DMS153 treated with DMSO at 0.1 percent for 48 hours (cell line): ENCODE results near the gene PCK2.

Source experiments
- DNase-seq: peaks from one replicate; lab custom pipeline; 2025; ENCODE audit not compliant: unreplicated experiment; lab: John Stamatoyannopoulos, UW

PCK2 gene

GRCh38 chr14:24060984-24061913 is 32.9 kb upstream of the PCK2 start:
- no peak for DNase-seq

- DNase-seq, result no peak
Observed at GRCh38 chr14:24062216-24062980, 31.7 kb upstream of the PCK2 start.

GRCh38 chr14:24063263-24063836 is 30.8 kb upstream of the PCK2 start:
- DNase-seq, result no peak

- no peak for DNase-seq
Observed at GRCh38 chr14:24064091-24064795, 29.9 kb upstream of the PCK2 start.

GRCh38 chr14:24064856-24065255 is 29.3 kb upstream of the PCK2 start:
- DNase-seq, result no peak

GRCh38 chr14:24065408-24065807 is 28.7 kb upstream of the PCK2 start:
- no peak for DNase-seq

GRCh38 chr14:24066496-24067132 is 27.5 kb upstream of the PCK2 start:
- DNase-seq, result no peak

- DNase-seq, result no peak
Observed at GRCh38 chr14:24067133-24068082, 26.7 kb upstream of the PCK2 start.

- DNase-seq, result no peak
Observed at GRCh38 chr14:24068711-24069410, 25.2 kb upstream of the PCK2 start.

GRCh38 chr14:24069411-24069735 is 24.7 kb upstream of the PCK2 start:
- no peak for DNase-seq

GRCh38 chr14:24070285-24071143 is 23.6 kb upstream of the PCK2 start:
- DNase-seq, result no peak

- no peak for DNase-seq
Observed at GRCh38 chr14:24071144-24071697, 22.9 kb upstream of the PCK2 start, which contains the start of gene CPNE6. Gene CPNE6, plus strand, starts transcription at chr14:24071562. Its CDS starts 1,375 bp downstream, at chr14:24072937.

GRCh38 chr14:24071836-24072430 is 22.2 kb upstream of the PCK2 start:
- no peak for DNase-seq

GRCh38 chr14:24072436-24072835 is 21.7 kb upstream of the PCK2 start:
- DNase-seq, result no peak

GRCh38 chr14:24072881-24073877 is 20.9 kb upstream of the PCK2 start:
- no peak for DNase-seq
